Hepatocyte (in vitro differentiated cells): ENCODE measurements around the gene GABPA. TPM values are rescaled to one million over a fixed set of nuclear protein-coding genes. Genes with fewer than 3 reads are reported as not detected.
A peak's percentile ranks its signal among the peaks of the same experiment; 100 is the strongest.

Experiments
- DNase-seq: peaks from one replicate; pipeline ENCODE4 v3.0.0-alpha.2; 2016; ENCODE audit warnings: low spot score
- H2AFZ ChIP-seq: fragments of 200-600 bp; sonication (generic); 2 replicates; pipeline ENCODE4 v1.6.0; 2016; ENCODE audit warnings: antibody characterized with exemption, mild to moderate bottlenecking
- H3K27ac ChIP-seq: fragments of 200-600 bp; sonication (generic); 2 replicates; pipeline ENCODE4 v1.5.1; 2016; ENCODE audit warnings: mild to moderate bottlenecking
- H3K27me3 ChIP-seq: fragments of 200-600 bp; sonication (generic); 2 replicates; pipeline ENCODE4 v1.6.1; 2016
- H3K36me3 ChIP-seq: fragments of 200-600 bp; sonication (generic); replicated peaks from 2 replicates; pipeline ENCODE4 v1.5.1; 2016; ENCODE audit warnings: low read depth; ENCODE audit not compliant: insufficient read depth
- H3K4me1 ChIP-seq: fragments of 200-600 bp; sonication (generic); 2 replicates; pipeline ENCODE4 v1.5.1; 2016; ENCODE audit warnings: mild to moderate bottlenecking, moderate library complexity; ENCODE audit not compliant: insufficient read depth
- H3K4me2 ChIP-seq: fragments of 200-600 bp; sonication (generic); 2 replicates; pipeline ENCODE4 v1.6.0; 2016
- H3K4me3 ChIP-seq: fragments of 200-600 bp; sonication (generic); 2 replicates; pipeline ENCODE4 v1.5.1; 2016; ENCODE audit warnings: mild to moderate bottlenecking
- H3K79me2 ChIP-seq: fragments of 200-600 bp; sonication (generic); 2 replicates; pipeline ENCODE4 v1.6.0; 2017; ENCODE audit warnings: mild to moderate bottlenecking
- H3K9me2 ChIP-seq: fragments of 200-600 bp; sonication (generic); replicated peaks from 2 replicates; pipeline ENCODE4 v1.6.0; 2017; ENCODE audit warnings: mild to moderate bottlenecking; ENCODE audit not compliant: insufficient read depth
- H3K9me3 ChIP-seq: fragments of 200-600 bp; sonication (generic); 2 replicates; pipeline ENCODE4 v1.5.1; 2016; ENCODE audit warnings: low read depth, mild to moderate bottlenecking
- H4K20me1 ChIP-seq: fragments of 200-600 bp; sonication (generic); 2 replicates; pipeline ENCODE4 v1.6.0; 2016; ENCODE audit warnings: mild to moderate bottlenecking; ENCODE audit not compliant: insufficient read depth, poor library complexity, severe bottlenecking
- EZH2 ChIP-seq: fragments of 200-600 bp; sonication (generic); IDR thresholded peaks from 2 replicates; pipeline ENCODE4 v1.6.1; 2016; ENCODE audit warnings: antibody characterized with exemption, mild to moderate bottlenecking, borderline replicate concordance
- EZH2phosphoT487 ChIP-seq: fragments of 200-600 bp; sonication (generic); IDR thresholded peaks from one replicate; pipeline ENCODE4 v1.6.1; 2018; ENCODE audit warnings: antibody characterized with exemption, mild to moderate bottlenecking, low read depth, moderate library complexity; ENCODE audit not compliant: unreplicated experiment, severe bottlenecking
- WGBS: methylation state at CpG from one replicate; pipeline ENCODE4 v1.1.6; 2016; ENCODE audit warnings: low lambda C conversion rate; ENCODE audit errors: missing lambda C conversion rate; 5-methylcytosine and 5-hydroxymethylcytosine counted together
- polyA plus RNA-seq: library from polyadenylated mRNA; unstranded; fragments of >200 nt; fragmentation: Nextera tagmentation; extraction: Ambion mirVana; gene quantifications from 2 replicates; pipeline ENCODE4 v1.2.1, GENCODE V29; 2016
- total RNA-seq: library from RNA; depleted of rRNA; stranded (reverse); fragments of >200 nt; gene quantifications from 2 replicates; pipeline ENCODE4 v1.2.3, GENCODE V29; 2014
- TF ChIP-seq, protein P1 (sequence below): fragments of 200-600 bp; sonication (generic); IDR thresholded peaks from 2 replicates; pipeline ENCODE4 v1.5.1; 2016; ENCODE audit warnings: antibody characterized with exemption, mild to moderate bottlenecking; ENCODE audit not compliant: poor library complexity

GABPA gene
- total RNA-seq (26.1 and 29.8 TPM in 2 replicates), polyA plus RNA-seq (8.8 and 10.7 TPM in 2 replicates)

DNA sequence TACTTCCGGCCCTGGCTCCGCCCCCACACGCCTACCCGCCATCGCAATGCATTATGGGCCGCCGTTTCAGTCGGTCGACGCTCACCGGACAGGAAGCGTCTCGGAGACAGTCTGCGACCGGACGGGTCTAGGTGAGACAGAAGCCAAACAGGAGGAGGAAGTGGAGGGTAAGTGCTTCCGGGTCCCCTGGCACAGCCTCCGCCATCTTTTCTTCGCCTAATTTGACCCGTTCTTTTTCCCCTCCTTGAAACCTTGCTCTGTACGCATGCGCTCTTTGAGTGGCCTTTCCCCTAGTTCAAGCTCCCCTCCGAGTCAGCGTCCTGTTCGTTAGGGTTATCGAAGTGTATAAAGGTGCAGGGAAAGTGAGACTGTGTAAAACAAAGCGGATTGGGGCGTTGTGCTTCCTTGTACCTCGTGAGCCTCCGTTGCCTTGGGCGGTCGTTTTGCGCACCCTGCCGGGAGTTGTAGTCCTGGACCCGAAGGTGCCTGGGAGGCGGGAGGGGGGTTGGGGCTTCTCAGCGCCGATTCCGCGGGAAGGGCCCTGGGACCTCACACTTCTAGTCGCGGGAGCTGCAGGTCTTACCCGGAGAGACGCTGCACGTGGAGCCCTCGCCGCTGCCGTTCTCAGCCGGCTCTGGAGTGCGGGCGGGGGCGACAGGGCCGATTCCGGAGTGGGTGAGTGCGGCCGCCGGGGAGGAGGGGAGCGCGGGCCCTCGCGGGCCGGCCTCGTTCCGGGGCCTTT, at the start of gene GABPA, which contains the start of gene ATP5PF:
TSS of gene GABPA (plus strand) at position 69 of the 742 bp plus-strand sequence. CDS start 6,627 bp downstream, outside the sequence.
TSS of gene ATP5PF (minus strand) at position 1 of the 742 bp plus-strand sequence. CDS start 5,110 bp downstream, outside the sequence.
- H3K27ac ChIP-seq: peak within 1 kb of the TSS; percentile 97
- H3K36me3 ChIP-seq: no peaks in the 10 kb centered on the region
- H3K4me2 ChIP-seq: peak within 1 kb of the TSS; percentile 89
- peak within 1 kb of the TSS; percentile 73 for H2AFZ ChIP-seq
- H3K4me3 ChIP-seq: peak within 1 kb of the TSS; percentile 71
- 1% methylated on average over 49 of the region's 64 CpGs for WGBS
- H4K20me1 ChIP-seq: peaks cover 14% of the 10 kb centered on the region
- TF ChIP-seq EZH2: no peak
- no peak for TF ChIP-seq EZH2phosphoT487
- TF ChIP-seq, protein P1, sequence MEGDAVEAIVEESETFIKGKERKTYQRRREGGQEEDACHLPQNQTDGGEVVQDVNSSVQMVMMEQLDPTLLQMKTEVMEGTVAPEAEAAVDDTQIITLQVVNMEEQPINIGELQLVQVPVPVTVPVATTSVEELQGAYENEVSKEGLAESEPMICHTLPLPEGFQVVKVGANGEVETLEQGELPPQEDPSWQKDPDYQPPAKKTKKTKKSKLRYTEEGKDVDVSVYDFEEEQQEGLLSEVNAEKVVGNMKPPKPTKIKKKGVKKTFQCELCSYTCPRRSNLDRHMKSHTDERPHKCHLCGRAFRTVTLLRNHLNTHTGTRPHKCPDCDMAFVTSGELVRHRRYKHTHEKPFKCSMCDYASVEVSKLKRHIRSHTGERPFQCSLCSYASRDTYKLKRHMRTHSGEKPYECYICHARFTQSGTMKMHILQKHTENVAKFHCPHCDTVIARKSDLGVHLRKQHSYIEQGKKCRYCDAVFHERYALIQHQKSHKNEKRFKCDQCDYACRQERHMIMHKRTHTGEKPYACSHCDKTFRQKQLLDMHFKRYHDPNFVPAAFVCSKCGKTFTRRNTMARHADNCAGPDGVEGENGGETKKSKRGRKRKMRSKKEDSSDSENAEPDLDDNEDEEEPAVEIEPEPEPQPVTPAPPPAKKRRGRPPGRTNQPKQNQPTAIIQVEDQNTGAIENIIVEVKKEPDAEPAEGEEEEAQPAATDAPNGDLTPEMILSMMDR: no peak
- peak; percentile 99 for DNase-seq
- no peaks in the 10 kb centered on the region for H3K27me3 ChIP-seq
- no peaks in the 10 kb centered on the region for H3K9me3 ChIP-seq
- peaks cover 75% of the 10 kb centered on the region for H3K79me2 ChIP-seq
- no peaks in the 10 kb centered on the region for H3K9me2 ChIP-seq
- H3K4me1 ChIP-seq: peaks cover 21% of the 10 kb centered on the region

DNA sequence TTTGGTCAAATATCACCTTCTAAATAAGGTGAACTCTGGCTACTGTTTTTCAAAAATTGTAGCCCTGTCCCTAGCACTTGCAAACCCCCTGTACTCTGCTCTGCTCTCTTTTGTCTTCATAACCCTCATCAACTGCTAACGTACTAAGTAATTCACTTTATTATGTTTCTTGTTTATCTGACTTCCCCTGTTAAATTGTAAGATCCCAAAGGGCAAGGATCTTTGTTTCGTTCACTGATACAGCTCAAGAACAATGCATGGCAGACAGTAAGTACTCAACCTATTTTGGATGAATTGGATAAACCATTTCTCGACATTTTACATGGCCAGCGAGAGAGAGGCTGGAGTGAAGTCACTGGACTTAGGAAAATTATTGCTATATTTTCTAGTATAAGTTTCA, 47.0 kb upstream of the GABPA start:
- Histone ChIP-seq H3K79me2 (no peaks in the 10 kb centered on the region), H2AFZ (no peak overlapping the region), H3K4me2 (no peak overlapping the region), H3K4me1 (no peaks in the 10 kb centered on the region), H3K9me3 (no peaks in the 10 kb centered on the region), H3K36me3 (no peaks in the 10 kb centered on the region), H3K4me3 (no peak overlapping the region), H3K9me2 (no peaks in the 10 kb centered on the region), H3K27me3 (no peaks in the 10 kb centered on the region), H4K20me1 (no peaks in the 10 kb centered on the region), H3K27ac (no peak overlapping the region)
- DNase-seq: no peak
- TF ChIP-seq, protein P1: no peak
- no peak for TF ChIP-seq EZH2phosphoT487
- TF ChIP-seq EZH2: no peak
- 91% methylated on average over 4 of the region's 4 CpGs for WGBS

DNA sequence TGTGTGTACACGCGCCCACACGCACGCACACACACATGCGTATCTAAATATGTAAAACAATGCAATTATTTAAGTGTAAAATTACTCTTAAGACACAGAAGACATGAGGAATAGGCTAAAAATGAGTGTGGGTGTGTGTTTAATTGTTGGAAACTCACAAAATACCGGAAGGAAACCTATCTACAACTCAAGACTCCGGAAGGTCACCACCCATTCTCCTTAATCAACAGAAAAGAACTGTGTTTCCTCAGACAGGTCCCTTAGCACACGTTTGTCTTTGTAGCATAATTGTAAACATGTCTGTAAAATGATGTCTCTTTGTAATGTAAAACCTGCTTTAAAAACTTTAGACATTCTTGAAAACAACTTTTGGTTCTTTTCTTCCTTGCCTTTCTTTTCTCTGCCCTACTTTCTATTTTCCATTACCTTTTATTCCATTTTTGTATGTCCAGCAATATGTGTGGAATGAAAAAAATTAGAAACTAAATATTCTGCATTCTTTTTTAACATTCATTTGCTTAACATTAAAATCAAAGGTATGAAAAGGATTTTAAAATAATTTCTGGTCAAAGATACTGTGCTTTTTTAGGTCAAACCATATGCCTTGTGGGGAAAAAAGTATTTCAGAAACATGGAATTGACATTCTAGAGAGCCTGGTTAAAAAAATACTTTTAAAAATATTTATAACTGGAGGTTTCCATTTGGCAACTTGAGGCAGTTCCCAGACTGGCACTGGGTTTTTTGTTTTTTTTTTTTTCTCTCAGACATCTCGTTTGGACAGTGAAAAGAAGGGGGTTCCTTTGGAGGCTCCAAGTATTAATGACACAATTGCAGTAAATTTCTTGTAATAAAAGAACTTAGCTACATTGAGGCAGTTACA, 46.3 kb upstream of the GABPA start:
- H3K9me3 ChIP-seq: no peaks in the 10 kb centered on the region
- TF ChIP-seq, protein P1: no peak
- TF ChIP-seq EZH2phosphoT487 (no peak), EZH2 (no peak)
- no peaks in the 10 kb centered on the region for H3K79me2 ChIP-seq
- no peak overlapping the region for H3K4me2 ChIP-seq
- DNase-seq: no peak
- no peaks in the 10 kb centered on the region for H3K36me3 ChIP-seq
- H3K9me2 ChIP-seq: no peaks in the 10 kb centered on the region
- no peaks in the 10 kb centered on the region for H4K20me1 ChIP-seq
- no peaks in the 10 kb centered on the region for H3K27me3 ChIP-seq
- H3K27ac ChIP-seq: no peak overlapping the region
- H3K4me1 ChIP-seq: no peaks in the 10 kb centered on the region
- WGBS: 91% methylated on average over 9 of the region's 9 CpGs
- no peak overlapping the region for H2AFZ ChIP-seq
- no peak overlapping the region for H3K4me3 ChIP-seq
